ENCODE data around the gene LCAT. TPM values are rescaled to one million over a fixed set of nuclear protein-coding genes. Genes with fewer than 3 reads are reported as not detected.

The LCAT gene
- total and polyA plus RNA-seq, 9 of the 15 experiments (the other 6 are each of a cell fraction or from before 2014, with no cell fraction given): 0.46 to 21.0 (median 5.0) TPM

DNA sequence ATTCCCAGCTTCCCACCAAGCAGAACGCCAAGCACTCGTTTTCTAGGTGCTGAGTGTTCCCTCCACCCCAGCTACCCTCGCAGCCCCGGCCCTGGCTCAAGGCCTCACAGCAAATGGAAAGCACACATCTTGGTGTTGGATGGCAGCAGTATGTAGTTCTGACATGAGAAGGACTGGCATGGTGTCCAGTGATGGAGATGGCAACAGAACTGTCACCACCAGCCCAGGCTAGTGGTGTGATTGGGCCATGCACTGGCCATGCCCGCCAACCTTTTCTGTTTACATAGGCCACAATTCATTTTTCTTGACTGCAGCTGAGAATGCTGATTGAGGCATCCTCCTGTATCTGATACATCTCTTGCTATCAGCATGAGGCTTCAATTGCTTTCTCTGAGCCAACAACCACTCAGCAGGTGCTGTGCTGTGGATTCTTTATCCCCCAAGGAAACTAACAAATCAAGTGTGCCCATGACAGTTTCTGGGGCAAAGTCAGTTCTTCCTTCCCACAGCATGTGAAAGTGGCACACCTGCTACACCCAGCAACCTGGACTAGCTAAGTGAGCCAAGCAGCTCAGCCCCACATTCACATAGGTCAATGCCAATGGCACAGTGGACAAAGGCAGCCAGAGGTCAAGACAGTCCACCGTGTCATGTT is 20.7 kb upstream of the LCAT start:
- 66% methylated on average over 6 of the region's 6 CpGs for WGBS (ENCODE audit: insufficient coverage, low coverage, missing lambda C conversion rate)
- Histone ChIP-seq H3K9me1 (ENCODE audit: control insufficient read depth, insufficient read depth, low read length) (peaks cover 13% of the 10 kb centered on the region), H3K4me1 (replicated peaks in 1 of 2; ENCODE audit: control insufficient read depth in 2 of 2, insufficient read depth in 2 of 2, low read length in 2 of 2) (peaks cover 29 to 61% of the 10 kb centered on the region in 2 experiments; a peak in 4 of 5 replicates), H3K9me3 (replicated peaks; ENCODE audit: control insufficient read depth, insufficient read depth, low read depth, low read length) (no peaks in the 10 kb centered on the region), H3K4me2 (ENCODE audit: insufficient read depth, low read length) (no peak overlapping the region), H3K4me3 (no peak overlapping the region), H3K9ac (ENCODE audit: insufficient read depth in 1 of 2, low read depth in 2 of 2, low read length in 2 of 2) (peak overlapping the region in 1 of 2 experiments; percentile 45; a peak in 1 of 4 replicates), H3K27ac (ENCODE audit: extremely low read depth, low read depth, low read length) (no peak overlapping the region), H3K27me3 (ENCODE audit: control insufficient read depth in 2 of 2, insufficient read depth in 2 of 2, low read length in 2 of 2) (no peaks in the 10 kb centered on the region), H2AFZ (ENCODE audit: low read depth, low read length) (no peak overlapping the region), H4K20me1 (replicated peaks; ENCODE audit: control insufficient read depth, insufficient read depth, low read length) (peaks cover 23% of the 10 kb centered on the region), H3K79me2 (ENCODE audit: control insufficient read depth, insufficient read depth, low read length) (peaks cover 28% of the 10 kb centered on the region), H3K36me3 (ENCODE audit: control insufficient read depth, insufficient read depth, low read length) (peaks cover 57% of the 10 kb centered on the region; the same call in 2 of the 3 replicates)
- FAIRE-seq (no peak), DNase-seq (ENCODE audit: extremely low read depth in 1 of 4, low spot score in 3 of 4) (no peak), ATAC-seq (no peak)
- in situ Hi-C loops (cut with MboI) (no loop called here), intact Hi-C loops (cut with micrococcal nuclease) (no loop called here)
- POLR2A ChIA-PET: interaction anchor here (0.6 to 1.5 kb wide), 6 partner anchors 18 to 124 kb away, joined by 3 to 4 read pairs (median 3); partner anchors contain the start of gene NUTF2
- BruUV-seq (replicated peaks): no TSS peak
- CTCF ChIA-PET (ENCODE audit: low intra/inter-chr PET ratio): no interaction called here
- no peak for TF ChIP-seq BRD4 (IDR thresholded peaks at IDR 0.05)
- TF ChIP-seq, protein P1, sequence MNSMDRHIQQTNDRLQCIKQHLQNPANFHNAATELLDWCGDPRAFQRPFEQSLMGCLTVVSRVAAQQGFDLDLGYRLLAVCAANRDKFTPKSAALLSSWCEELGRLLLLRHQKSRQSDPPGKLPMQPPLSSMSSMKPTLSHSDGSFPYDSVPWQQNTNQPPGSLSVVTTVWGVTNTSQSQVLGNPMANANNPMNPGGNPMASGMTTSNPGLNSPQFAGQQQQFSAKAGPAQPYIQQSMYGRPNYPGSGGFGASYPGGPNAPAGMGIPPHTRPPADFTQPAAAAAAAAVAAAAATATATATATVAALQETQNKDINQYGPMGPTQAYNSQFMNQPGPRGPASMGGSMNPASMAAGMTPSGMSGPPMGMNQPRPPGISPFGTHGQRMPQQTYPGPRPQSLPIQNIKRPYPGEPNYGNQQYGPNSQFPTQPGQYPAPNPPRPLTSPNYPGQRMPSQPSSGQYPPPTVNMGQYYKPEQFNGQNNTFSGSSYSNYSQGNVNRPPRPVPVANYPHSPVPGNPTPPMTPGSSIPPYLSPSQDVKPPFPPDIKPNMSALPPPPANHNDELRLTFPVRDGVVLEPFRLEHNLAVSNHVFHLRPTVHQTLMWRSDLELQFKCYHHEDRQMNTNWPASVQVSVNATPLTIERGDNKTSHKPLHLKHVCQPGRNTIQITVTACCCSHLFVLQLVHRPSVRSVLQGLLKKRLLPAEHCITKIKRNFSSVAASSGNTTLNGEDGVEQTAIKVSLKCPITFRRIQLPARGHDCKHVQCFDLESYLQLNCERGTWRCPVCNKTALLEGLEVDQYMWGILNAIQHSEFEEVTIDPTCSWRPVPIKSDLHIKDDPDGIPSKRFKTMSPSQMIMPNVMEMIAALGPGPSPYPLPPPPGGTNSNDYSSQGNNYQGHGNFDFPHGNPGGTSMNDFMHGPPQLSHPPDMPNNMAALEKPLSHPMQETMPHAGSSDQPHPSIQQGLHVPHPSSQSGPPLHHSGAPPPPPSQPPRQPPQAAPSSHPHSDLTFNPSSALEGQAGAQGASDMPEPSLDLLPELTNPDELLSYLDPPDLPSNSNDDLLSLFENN (IDR thresholded peaks at IDR 0.05; ENCODE audit: low read depth in 2 of 2, low read length in 2 of 2): no peak
- TF ChIP-seq EP300 (IDR thresholded peaks at IDR 0.05; ENCODE audit: low read length): no peak
- TF ChIP-seq KLF6 (CRISPR knock-in tag; IDR thresholded peaks at IDR 0.05; ENCODE audit: borderline replicate concordance): no peak
- TF ChIP-seq, protein P2, sequence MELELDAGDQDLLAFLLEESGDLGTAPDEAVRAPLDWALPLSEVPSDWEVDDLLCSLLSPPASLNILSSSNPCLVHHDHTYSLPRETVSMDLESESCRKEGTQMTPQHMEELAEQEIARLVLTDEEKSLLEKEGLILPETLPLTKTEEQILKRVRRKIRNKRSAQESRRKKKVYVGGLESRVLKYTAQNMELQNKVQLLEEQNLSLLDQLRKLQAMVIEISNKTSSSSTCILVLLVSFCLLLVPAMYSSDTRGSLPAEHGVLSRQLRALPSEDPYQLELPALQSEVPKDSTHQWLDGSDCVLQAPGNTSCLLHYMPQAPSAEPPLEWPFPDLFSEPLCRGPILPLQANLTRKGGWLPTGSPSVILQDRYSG (tag; conservative IDR thresholded peaks at IDR 0.05; ENCODE audit: low read depth): no peak
- TF ChIP-seq U2AF2 (optimal IDR thresholded peaks at IDR 0.05; ENCODE audit: low read depth, low read length): no peak
- TF ChIP-seq MED1 (CRISPR knock-in tag; IDR thresholded peaks at IDR 0.05; ENCODE audit: borderline replicate concordance): no peak
- TF ChIP-seq ZBTB8A (IDR thresholded peaks at IDR 0.05; ENCODE audit: partially characterized antibody): no peak
- TF ChIP-seq ZNF41 (CRISPR knock-in tag; conservative IDR thresholded peaks at IDR 0.05): no peak
- TF ChIP-seq GATAD2A (IDR thresholded peaks at IDR 0.05): no peak
- TF ChIP-seq, protein P3, sequence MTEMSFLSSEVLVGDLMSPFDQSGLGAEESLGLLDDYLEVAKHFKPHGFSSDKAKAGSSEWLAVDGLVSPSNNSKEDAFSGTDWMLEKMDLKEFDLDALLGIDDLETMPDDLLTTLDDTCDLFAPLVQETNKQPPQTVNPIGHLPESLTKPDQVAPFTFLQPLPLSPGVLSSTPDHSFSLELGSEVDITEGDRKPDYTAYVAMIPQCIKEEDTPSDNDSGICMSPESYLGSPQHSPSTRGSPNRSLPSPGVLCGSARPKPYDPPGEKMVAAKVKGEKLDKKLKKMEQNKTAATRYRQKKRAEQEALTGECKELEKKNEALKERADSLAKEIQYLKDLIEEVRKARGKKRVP (CRISPR knock-in tag; IDR thresholded peaks at IDR 0.05): no peak
